Endodermal cell (in vitro differentiated cells): Measurements from ENCODE around the gene MXD3. TPM values are rescaled to one million over a fixed set of nuclear protein-coding genes. Genes with fewer than 3 reads are reported as not detected.

ENCODE experiments used
- DNase-seq: peaks from one replicate; pipeline ENCODE4 v3.0.0-alpha.2; 2017
- H3K27ac ChIP-seq: 2 replicates; pipeline ENCODE4 v1.5.1; 2013; ENCODE audit warnings: mild to moderate bottlenecking, low read depth, low read length, moderate library complexity
- H3K27me3 ChIP-seq: 2 replicates; pipeline ENCODE4 v1.6.1; 2013; ENCODE audit warnings: mild to moderate bottlenecking, low read length, moderate library complexity; ENCODE audit not compliant: insufficient read depth, control insufficient read depth, poor library complexity, severe bottlenecking
- H3K36me3 ChIP-seq: 2 replicates; pipeline ENCODE4 v1.7.0; 2013; ENCODE audit warnings: mild to moderate bottlenecking, low read length, moderate library complexity; ENCODE audit not compliant: control insufficient read depth, insufficient read depth
- H3K4me1 ChIP-seq: one replicate; pipeline ENCODE4 v1.7.0; 2013; ENCODE audit warnings: low read length; ENCODE audit not compliant: control insufficient read depth, insufficient read depth
- H3K4me3 ChIP-seq: 2 replicates; pipeline ENCODE4 v1.5.1; 2013; ENCODE audit warnings: mild to moderate bottlenecking, low read length, moderate library complexity
- H3K9ac ChIP-seq: 2 replicates; pipeline ENCODE4 v1.6.1; 2013; ENCODE audit warnings: mild to moderate bottlenecking, low read length, moderate library complexity; ENCODE audit not compliant: poor library complexity, severe bottlenecking; ENCODE audit errors: extremely low read depth
- H3K9me3 ChIP-seq: 2 replicates; pipeline ENCODE4 v1.6.1; 2013; ENCODE audit warnings: mild to moderate bottlenecking, low read length, moderate library complexity; ENCODE audit not compliant: control insufficient read depth
- H3K27ac Mint-ChIP-seq: 2 replicates; pipeline ENCODE4 v1.8.0; 2020; ENCODE audit warnings: mixed read lengths
- H3K27me3 Mint-ChIP-seq: 2 replicates; pipeline ENCODE4 v1.8.0; 2021; ENCODE audit warnings: mild to moderate bottlenecking, mixed read lengths; ENCODE audit not compliant: insufficient read depth
- H3K36me3 Mint-ChIP-seq: 2 replicates; pipeline ENCODE4 v1.8.0; 2020; ENCODE audit warnings: low read depth, mixed read lengths
- H3K4me1 Mint-ChIP-seq: 2 replicates; pipeline ENCODE4 v1.8.0; 2020; ENCODE audit warnings: mixed read lengths
- H3K4me3 Mint-ChIP-seq: 2 replicates; pipeline ENCODE4 v1.8.0; 2020; ENCODE audit warnings: mild to moderate bottlenecking, moderate library complexity, mixed read lengths
- H3K9me3 Mint-ChIP-seq: 2 replicates; pipeline ENCODE4 v1.8.0; 2020; ENCODE audit warnings: mild to moderate bottlenecking, mixed read lengths
- WGBS, 2 experiments: methylation state at CpG; one replicate each; pipeline versions ENCODE4 v1.1.5 to v1.1.7; 2013; ENCODE audit warnings: missing lambda C conversion rate in 2 of 2, mixed read lengths in 1 of 2; ENCODE audit not compliant: insufficient coverage in 1 of 2, insufficient read length in 1 of 2; 5-methylcytosine and 5-hydroxymethylcytosine counted together
- total RNA-seq, 2 donors: library from RNA; stranded (reverse); fragmentation: NEBNext Ultra II Directional in 1 of 2; extraction: Animal tissue kit (Norgen Biotek cat#: 25700) in 1 of 2; gene quantifications; 2 replicates in 1 of 2; 3 replicates in 1 of 2; pipeline ENCODE4 v1.2.1, GENCODE V29; 2021
- TF ChIP-seq, protein P1 (sequence below): fragments of 200-600 bp; sonication (generic); conservative IDR thresholded peaks from 2 replicates; pipeline ENCODE4 v1.5.0; 2021; ENCODE audit warnings: antibody characterized with exemption, mild to moderate bottlenecking

Gene MXD3
- total RNA-seq, 2 donors from 2014 or later: 14.2 to 20.4 TPM

- Mint-ChIP-seq H3K36me3 (peaks cover 37% of the 10 kb centered on the region), H3K27ac (peak overlapping the region; percentile 86), H3K27me3 (no peaks in the 10 kb centered on the region), H3K4me1 (peaks cover 67% of the 10 kb centered on the region), H3K9me3 (no peaks in the 10 kb centered on the region), H3K4me3 (no peak overlapping the region)
- WGBS, 2 experiments: 83% methylated on average over 4 of the region's 4 CpGs; no CpG with 5 or more reads in 1 of the 2 experiments
- DNase-seq: peak; percentile 77
- Histone ChIP-seq H3K9me3 (no peaks in the 10 kb centered on the region), H3K27me3 (no peaks in the 10 kb centered on the region), H3K9ac (no peak overlapping the region), H3K27ac (no peak overlapping the region), H3K36me3 (peaks cover 60% of the 10 kb centered on the region), H3K4me1 (peaks cover 20% of the 10 kb centered on the region), H3K4me3 (no peak overlapping the region)
- TF ChIP-seq, protein P1, sequence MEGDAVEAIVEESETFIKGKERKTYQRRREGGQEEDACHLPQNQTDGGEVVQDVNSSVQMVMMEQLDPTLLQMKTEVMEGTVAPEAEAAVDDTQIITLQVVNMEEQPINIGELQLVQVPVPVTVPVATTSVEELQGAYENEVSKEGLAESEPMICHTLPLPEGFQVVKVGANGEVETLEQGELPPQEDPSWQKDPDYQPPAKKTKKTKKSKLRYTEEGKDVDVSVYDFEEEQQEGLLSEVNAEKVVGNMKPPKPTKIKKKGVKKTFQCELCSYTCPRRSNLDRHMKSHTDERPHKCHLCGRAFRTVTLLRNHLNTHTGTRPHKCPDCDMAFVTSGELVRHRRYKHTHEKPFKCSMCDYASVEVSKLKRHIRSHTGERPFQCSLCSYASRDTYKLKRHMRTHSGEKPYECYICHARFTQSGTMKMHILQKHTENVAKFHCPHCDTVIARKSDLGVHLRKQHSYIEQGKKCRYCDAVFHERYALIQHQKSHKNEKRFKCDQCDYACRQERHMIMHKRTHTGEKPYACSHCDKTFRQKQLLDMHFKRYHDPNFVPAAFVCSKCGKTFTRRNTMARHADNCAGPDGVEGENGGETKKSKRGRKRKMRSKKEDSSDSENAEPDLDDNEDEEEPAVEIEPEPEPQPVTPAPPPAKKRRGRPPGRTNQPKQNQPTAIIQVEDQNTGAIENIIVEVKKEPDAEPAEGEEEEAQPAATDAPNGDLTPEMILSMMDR: peak; percentile 44
Observed at GRCh38 chr5:177300236-177300880, 11.3 kb downstream of the MXD3 start.

DNA sequence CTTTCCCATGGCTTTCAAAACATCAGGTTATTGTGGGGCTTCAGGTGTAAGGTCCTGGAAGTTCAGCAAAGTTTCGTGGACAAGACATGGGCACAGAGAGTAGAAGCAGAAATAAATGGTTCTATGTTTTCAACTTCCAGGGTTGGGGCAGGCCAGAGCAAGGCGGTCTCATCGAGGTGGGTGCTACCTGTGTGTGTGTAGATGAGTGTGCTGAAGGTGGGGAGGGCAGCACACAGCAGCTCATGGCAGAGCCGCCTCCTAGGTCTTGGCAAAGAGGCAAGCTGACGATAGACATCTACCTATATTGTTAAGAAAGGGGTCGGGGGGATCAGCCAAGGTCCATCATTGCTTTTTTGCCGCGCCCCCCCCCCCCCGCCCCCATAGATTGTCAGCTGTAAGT is 12.0 kb downstream of the MXD3 start:
- Mint-ChIP-seq H3K27ac (peak overlapping the region; percentile 86), H3K4me1 (peaks cover 64% of the 10 kb centered on the region), H3K27me3 (no peaks in the 10 kb centered on the region), H3K9me3 (no peaks in the 10 kb centered on the region), H3K4me3 (no peak overlapping the region), H3K36me3 (peaks cover 37% of the 10 kb centered on the region)
- Histone ChIP-seq H3K4me1 (peaks cover 18% of the 10 kb centered on the region), H3K27ac (no peak overlapping the region), H3K27me3 (no peaks in the 10 kb centered on the region), H3K4me3 (no peak overlapping the region), H3K36me3 (peaks cover 61% of the 10 kb centered on the region), H3K9me3 (no peaks in the 10 kb centered on the region), H3K9ac (no peak overlapping the region)
- DNase-seq: no peak
- WGBS, 2 experiments: 94 to 96% methylated on average over 5 to 7 of the region's 9 CpGs
- TF ChIP-seq, protein P1: no peak

DNA sequence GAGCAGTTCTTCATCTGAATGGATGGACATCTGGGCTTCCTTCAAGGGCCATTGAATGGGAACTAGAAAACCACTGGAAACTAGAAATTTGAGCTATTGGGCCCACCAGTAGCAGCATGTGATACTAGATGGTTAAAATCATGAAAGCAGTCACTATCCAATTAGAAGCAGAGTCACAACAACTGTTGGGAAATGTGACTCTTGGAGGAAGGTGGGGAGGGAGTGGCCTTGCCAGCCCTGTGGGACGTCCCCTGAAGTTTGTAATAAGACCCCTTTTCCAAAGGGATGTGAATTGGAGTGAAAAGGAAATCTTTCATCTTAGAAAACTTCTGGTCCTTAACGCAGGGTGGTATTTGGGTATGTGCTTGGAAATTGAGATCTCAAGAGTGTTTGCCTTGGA is 13.8 kb downstream of the MXD3 start:
- peaks cover 53% of the 10 kb centered on the region for H3K36me3 Mint-ChIP-seq
- H3K27me3 ChIP-seq: no peaks in the 10 kb centered on the region
- 87 to 100% methylated on average over 1 to 2 of the region's 2 CpGs for WGBS, 2 experiments
- no peaks in the 10 kb centered on the region for H3K27me3 Mint-ChIP-seq
- no peak overlapping the region for H3K9ac ChIP-seq
- peaks cover 57% of the 10 kb centered on the region for H3K4me1 Mint-ChIP-seq
- peaks cover 15% of the 10 kb centered on the region for H3K4me1 ChIP-seq
- TF ChIP-seq, protein P1: no peak
- peaks cover 78% of the 10 kb centered on the region for H3K36me3 ChIP-seq
- no peak for DNase-seq
- H3K27ac ChIP-seq: no peak overlapping the region
- H3K4me3 ChIP-seq: no peak overlapping the region
- H3K9me3 ChIP-seq: no peaks in the 10 kb centered on the region
- H3K9me3 Mint-ChIP-seq: no peaks in the 10 kb centered on the region
- peak overlapping the region; percentile 61 for H3K27ac Mint-ChIP-seq
- H3K4me3 Mint-ChIP-seq: no peak overlapping the region
